ENCODE results near the gene DOLPP1.
"Not testable (repeated sequence)": the region's sequence is repeated elsewhere in the genome, so short reads cannot be mapped to it uniquely, and the experiment has no call there.

Gene DOLPP1

DNA sequence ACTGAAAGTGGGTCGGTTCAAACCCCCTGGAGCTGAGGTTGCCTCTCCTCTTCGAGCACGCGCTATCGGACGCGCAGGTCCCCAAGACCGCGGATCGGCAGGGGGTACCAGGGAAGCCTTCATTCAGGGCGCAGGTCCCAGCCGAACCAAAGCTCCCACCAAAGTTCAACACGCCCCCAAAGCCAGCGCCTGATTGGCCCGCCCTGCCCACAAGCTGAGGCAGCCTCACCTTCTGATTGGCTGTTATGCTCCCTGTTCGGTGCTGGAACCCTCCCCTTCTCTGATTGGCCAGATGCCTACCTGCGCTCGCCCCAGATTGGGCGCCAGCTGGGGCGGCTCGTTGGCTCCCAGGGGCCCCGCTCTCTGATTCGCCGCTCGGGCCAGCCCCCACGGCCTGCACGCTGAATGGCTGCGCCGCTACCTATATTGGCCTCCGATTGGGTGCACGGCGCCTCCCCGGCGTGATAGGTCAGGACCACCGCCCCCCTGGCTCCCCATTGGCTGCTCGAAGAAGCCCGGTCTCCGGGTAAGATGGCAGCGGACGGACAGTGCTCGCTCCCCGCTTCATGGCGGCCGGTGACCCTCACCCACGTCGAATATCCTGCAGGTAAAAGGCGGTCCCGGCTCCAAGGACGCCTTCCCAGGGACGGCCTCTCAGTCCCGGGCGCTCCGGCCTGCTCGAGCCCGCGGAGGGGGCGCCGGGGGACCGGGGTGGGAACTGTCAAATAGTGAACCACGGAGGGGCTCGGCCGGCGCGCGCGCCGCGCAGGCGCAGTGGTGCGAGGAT lies at the start of gene DOLPP1:
DOLPP1 (plus strand) TSS at position 511 of the 787 bp plus-strand sequence; CDS start at position 532, 21 bp downstream.
- peak; percentile 100 for DNase-seq

- no peak for DNase-seq
Measured at GRCh38 chr9:129031514-129031913, 49.4 kb upstream of the DOLPP1 start.

DNA sequence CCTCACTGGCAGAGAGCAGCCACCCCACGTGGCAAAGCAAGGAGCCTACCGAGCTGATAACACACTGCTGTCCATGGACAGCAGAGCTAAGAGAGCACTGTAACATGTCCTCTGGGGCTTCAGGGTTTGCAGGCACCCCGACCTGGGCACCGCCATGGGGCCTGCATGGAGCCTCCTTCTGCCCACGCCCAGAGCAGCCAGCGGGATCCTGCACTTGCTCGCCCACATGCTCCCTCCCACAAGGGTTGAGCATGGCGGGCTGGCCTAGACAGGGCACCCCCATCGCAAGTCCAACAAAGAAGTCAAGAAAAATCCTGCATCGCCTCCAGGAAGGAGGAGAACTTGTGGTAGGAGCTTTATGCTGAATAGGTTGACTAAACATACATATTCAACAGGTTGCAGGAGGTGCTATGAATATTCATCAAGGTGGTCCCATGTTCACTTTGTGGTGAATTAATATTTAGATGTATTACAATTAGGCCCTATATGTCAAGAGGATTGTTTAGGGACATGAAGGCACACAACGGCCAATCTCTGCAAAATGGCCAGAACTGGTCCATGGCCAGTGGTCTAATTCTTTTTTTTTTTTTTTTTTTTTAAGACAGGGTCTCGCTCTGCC lies 48.3 kb upstream of the DOLPP1 start:
- DNase-seq, result no peak

GRCh38 chr9:129033216-129033615 lies 47.7 kb upstream of the DOLPP1 start:
- no peak for DNase-seq

DNA sequence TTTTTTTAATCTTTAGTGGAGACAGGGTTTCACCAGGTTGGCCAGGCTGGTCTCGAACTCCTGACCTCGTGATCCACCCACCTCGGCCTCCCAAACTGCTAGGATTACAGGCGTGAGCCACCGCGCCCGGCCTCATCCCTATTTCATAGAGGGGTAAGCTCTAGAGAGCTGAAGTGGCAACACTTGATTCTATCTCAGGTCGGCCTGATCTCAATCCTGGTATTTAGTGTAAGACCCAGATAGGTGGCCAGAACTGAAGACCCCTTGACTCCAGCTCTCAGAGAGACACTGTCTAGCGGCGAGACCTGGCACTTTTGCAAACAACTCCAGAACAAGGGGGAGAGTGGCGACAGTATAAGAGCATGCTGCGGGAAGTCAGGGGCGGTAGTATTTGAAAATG lies 45.1 kb upstream of the DOLPP1 start:
- DNase-seq, result not testable (repeated sequence)

DNA sequence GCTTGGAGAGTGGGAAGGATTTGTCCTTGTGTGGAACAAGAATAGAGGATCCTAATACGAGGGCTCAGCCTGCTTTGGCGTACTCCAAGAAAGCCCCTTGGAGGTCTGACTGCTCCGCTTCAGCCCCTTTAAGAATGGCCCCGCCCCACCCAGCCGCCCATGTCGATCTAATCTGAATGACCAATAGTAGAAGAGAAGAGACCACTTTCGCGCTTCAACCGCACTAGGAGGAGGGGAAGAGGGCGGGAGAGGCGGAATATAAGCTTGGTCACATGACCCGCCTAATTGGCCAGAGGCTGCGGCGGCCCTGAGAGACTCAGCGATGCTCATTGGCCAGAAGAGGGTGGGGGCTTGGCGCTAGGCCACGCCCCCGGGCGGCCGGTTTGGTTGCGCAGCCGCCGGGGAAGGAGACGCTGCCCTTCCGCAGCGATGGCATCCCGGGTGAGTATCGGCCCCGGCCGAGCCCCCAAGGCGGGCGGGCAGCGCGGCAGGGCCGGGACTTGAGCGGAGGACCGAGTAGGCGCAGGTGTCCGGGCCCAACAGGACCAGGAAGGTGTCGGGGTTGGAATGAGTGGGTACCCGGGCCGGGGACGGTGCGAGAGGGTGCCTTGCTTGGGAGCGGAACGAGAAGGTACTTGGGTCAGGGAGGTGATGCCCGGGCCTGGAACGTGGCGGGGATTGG lies 44.5 kb upstream of the DOLPP1 start, which contains the start of gene MIGA2:
MIGA2 (plus strand) TSS at position 386 of the 682 bp plus-strand sequence. CDS start 3,969 bp downstream, outside the sequence.
- DNase-seq, result peak; percentile 100

DNA sequence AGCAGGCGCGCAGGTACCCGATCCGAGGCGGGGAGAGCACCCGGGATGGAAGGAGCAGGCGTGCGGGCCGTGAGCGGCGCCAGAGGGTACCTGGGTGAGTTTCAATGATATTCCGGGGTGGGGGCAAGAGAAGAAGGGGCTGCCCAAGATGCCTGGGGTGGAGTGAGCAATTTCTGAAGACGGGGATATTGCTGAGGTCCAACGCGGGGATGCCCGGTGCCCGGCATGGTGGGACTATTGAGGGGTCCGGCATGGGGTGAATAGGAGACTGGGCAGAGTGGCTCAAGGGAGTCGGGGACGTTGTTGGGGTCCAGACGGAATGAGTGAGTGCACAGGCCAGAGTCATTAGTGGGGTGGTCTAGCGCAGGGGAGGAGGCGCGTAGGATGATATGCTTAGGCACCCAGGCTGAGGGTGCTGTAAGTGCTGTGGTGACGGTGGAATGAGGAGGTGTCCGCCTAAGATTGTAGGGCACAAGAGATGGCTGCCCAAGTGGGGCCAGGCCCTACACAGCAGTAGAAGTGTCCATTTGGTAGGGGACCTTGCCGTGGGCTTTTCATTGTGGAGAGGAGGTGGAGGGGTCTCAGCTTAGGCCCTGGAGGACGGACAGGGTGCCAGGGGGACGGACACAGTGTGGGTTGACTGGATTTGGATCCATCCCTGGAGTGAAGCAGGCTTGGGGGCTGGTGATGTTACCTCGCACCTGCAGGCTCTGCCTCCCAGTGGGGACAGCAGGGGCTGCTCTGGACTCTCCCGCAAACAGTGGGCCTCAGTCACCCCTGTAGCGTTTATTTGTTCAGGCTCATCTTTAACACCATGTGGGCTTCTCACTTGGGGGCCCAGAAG lies 43.8 kb upstream of the DOLPP1 start:
- no peak for DNase-seq

DNA sequence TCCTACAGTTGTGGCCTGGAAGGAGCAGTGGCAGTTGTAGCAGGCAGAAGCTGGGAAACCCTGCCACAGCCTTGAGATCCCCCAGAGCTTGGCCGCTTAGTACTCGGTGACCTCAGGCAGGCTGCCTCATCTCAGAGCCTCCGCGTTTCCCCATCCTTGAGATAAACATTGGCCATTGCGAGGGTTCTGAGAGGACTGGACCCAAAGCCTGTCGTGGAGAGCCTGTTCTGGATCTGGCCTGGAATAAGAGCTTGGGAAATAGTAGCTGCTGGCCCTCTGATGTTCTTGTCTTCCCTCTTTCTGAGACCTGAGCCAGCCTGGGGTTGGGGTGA lies 43.2 kb upstream of the DOLPP1 start:
- no peak for DNase-seq

GRCh38 chr9:129038109-129038852 lies 42.6 kb upstream of the DOLPP1 start:
- DNase-seq, result no peak

- DNase-seq, result no peak
Measured at GRCh38 chr9:129040113-129040643, 40.7 kb upstream of the DOLPP1 start.

DNA sequence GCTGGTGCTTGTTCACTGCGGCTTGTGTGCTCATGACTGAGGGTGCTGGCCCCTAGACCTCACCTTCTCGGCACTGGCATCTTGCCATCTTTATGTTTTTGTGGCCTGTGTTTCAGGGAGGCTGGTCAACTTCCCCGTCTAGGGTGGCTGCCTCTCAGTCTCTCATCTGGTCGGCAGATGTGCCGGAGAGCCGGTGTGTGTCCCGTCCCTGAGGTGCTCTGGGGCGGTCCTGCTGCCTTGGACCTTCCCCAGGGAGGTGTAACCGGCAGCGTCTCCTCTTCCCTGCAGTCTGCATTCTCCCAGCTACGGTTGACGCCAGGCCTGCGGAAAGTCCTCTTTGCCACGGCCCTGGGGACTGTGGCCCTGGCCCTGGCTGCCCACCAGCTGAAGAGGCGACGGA lies 38.9 kb upstream of the DOLPP1 start:
- no peak for DNase-seq

DNA sequence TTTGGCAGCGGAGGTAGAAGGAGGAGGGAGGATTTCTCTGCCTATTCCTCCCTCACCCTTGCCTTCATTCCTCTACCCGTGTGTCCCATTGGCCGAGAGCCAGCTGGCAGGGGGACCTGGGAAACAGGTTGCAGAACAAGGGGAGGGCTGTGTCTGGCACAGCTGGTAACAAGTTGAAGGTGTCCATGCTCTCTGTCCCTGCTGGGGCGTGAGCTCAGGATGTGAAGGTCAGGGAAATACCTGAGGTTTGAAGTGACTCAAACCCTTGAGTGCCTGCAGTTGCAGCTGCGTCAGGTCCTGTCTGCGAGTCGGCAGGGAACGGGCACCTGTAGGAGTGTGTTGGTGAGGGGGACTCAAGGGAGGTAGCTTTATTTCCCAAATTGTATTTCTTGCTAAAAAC lies 28.3 kb upstream of the DOLPP1 start:
- peak; percentile 69 for DNase-seq

DNA sequence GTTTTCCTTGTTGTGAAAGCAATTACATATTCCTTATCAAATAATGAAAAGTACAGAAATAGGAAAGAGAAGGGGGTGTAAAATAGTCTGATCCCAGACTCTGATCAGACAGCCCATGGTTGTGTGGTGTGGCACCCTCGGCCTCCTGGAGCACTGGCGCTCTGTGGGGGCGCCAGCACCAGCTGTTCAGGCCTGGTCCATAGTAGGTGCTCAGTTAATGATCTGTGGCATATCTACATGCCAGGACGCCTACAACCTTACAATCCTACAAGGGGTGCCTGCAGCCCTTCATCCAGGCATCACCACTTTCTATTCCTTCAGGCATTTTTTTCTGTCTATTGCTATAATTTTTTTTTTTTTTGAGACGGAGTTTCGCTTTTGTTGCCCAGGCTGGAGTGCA lies 27.9 kb upstream of the DOLPP1 start:
- DNase-seq, result no peak

DNA sequence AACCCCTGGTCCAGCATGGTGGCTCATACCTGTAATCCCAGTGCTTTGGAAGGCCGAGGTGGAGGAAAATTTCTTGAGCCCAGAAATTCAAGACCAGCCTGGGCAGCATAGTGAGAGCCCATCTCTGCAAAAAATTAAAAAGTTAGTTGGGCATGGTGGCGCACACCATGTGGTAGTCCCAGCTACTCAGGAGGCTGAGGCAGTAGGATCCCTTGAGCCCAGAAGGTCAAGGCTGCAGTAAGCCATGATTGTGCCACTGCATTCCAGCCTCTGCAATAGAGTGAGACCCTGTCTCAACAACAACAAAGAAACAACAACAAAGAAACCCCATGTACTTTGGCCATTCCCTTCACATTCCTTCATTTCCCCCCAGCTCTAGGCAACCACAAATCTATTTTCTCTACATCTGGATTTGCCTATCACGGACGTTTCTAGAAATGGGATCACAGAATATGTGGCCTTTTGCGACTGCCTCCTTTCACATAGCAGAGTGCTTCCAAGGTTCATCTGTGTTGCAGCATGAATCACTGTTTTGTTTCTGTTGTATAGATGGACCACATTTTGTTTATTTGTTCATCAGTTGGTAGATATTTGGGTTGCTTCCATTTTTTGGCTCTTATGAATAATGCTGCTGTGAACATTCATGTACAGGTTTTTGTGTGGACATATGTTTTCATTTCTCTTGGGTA lies 26.6 kb upstream of the DOLPP1 start:
- DNase-seq, result no peak

GRCh38 chr9:129058965-129059795 lies 21.7 kb upstream of the DOLPP1 start:
- no peak for DNase-seq

DNA sequence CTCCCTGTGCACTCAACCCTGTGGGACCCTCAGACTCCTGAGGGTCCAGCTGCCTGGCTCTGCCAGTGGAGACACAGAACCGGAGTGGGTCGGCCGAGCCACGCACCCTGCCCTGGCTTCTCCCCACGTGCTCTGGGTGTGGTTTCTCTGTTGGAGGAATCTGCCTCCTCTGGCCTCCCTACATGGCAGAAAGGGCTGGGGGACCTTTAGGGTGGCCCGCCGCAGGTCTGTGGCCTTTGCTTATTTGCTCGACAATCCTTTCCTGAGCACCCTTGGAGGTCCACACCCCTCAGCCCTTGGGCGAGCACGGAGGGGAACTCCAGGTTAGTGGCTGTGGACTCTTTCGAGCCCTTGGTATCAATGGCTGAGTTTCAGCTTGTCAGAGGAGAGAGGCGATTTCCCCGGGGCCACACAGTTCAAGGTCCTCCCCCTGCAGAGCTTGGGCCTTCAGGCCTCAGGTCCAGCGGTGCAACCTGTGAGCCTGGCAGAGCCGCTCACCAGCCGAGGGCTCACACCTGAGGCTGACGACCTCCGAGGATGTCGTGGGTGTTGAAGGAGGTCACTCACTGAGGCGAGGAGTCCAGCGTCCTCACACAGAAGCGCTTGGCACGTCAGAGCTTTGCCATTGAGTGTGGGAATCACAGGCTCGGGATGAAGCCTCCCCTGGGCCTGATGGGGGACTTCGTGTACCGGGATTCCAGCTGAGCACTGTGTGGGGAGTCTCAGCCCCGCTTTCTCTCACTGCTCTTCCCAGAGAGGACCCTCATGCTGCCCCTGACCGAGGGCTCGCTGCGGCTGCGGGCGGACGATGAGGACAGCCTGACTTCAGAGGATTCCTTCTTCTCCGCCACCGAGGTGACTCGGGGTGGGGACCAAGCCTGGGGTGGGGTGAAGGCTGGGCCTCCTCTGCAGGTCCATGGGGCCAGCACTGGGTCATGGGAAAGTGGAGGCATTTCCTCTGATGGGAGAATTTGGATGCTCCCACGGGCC lies 20.8 kb upstream of the DOLPP1 start:
- DNase-seq, result no peak

GRCh38 chr9:129060991-129061390 lies 19.9 kb upstream of the DOLPP1 start:
- DNase-seq, result no peak

DNA sequence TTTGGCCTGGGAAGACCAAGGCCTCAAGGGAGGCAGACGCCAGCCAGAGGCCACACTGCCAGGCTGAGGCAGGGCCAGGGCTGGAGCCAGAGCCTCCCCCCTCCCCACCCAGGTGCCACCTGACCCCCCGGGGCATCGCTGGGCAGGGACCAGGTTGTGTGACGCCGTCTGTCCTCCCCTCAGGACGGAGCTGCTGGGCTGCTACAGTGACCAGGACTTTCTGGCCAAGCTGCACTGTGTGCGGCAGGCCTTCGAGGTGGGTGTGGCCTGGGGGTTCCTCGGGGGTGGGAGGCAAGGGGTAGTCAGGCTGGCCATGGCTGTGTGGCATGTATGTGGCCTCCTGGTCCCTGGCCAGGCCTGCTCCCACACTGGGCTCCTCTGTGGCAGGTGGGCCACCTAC lies 17.9 kb upstream of the DOLPP1 start:
- no peak for DNase-seq

DNA sequence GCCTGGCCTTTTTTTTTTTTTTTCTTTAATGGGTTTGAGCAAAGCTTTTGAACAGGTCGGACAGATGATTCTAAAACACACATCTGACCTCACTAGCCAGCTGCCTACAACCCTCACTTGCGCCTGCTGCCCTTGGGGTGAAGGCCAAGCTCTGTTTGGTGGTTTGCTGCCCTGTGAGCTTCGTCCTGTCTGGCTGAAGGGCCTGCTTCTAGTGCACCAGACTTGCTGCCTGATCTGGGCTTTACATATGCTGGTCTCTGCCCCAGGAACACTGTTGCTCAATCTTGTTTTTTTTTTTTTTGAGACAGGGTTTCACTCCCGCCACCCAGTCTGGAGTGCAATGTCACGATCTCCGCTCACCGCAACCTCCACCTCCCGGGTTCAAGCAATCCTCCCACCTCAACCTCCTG lies 16.4 kb upstream of the DOLPP1 start:
- DNase-seq, result no peak
